GM12864 (cell line): ENCODE results near the gene IL3RA.
"Not testable (repeated sequence)": the region's sequence is repeated elsewhere in the genome, so short reads cannot be mapped to it uniquely, and the experiment has no call there.

Experiments used
- DNase-seq: peaks from one replicate; pipeline ENCODE4 v3.0.0-alpha.2; 2011; ENCODE audit warnings: low read depth
- H3K4me3 ChIP-seq: 2 replicates; pipeline ENCODE4 v1.5.1; 2011; ENCODE audit warnings: mild to moderate bottlenecking, low read depth, low read length, control low read depth
- CTCF ChIP-seq: IDR thresholded peaks from 2 replicates; pipeline ENCODE4 v1.5.1; 2011; ENCODE audit warnings: low read depth, mild to moderate bottlenecking, moderate library complexity, low read length, control low read depth, inconsistent platforms; ENCODE audit errors: missing control alignments

The IL3RA gene

GRCh38 chrX:1334854-1335253 is 1.7 kb upstream of the IL3RA start:
- DNase-seq, result no peak
- H3K4me3 ChIP-seq, result no peak overlapping the region
- no peak for TF ChIP-seq CTCF

GRCh38 chrX:1336948-1337779 is 579 bp downstream of the IL3RA start:
- H3K4me3 ChIP-seq, result peak overlapping the region; percentile 58
- DNase-seq, result no peak
- no peak for TF ChIP-seq CTCF

GRCh38 chrX:1341545-1342184 is 5.1 kb downstream of the IL3RA start:
- DNase-seq, result no peak
- no peak for TF ChIP-seq CTCF
- no peak overlapping the region for H3K4me3 ChIP-seq

GRCh38 chrX:1349606-1350005 is 13.0 kb downstream of the IL3RA start:
- not testable (repeated sequence) for DNase-seq, H3K4me3 ChIP-seq

GRCh38 chrX:1351981-1352714 is 15.6 kb downstream of the IL3RA start:
- DNase-seq, result no peak
- no peak for TF ChIP-seq CTCF
- H3K4me3 ChIP-seq, result no peak overlapping the region

- no peak for TF ChIP-seq CTCF
- no peak for DNase-seq
These were observed 17.7 kb downstream of the IL3RA start for GRCh38 chrX:1354036-1355019.

More at GRCh38 chrX:1354036-1355019, 17.7 kb downstream of the IL3RA start:
- H3K4me3 ChIP-seq, result no peak overlapping the region
